Right hindlimb (tissue), 1 donor: ENCODE results near the gene BSCL2.
A peak's percentile ranks its signal among the peaks of the same experiment; 100 is the strongest.
"Not testable (repeated sequence)": the region's sequence is repeated elsewhere in the genome, so short reads cannot be mapped to it uniquely, and the experiment has no call there.

Source experiments
- DNase-seq: peaks from one replicate; pipeline ENCODE4 v3.0.0-alpha.2; 2018

BSCL2 gene

GRCh38 chr11:62682518-62682917, 24.7 kb downstream of the BSCL2 start:
- DNase-seq: no peak

DNA sequence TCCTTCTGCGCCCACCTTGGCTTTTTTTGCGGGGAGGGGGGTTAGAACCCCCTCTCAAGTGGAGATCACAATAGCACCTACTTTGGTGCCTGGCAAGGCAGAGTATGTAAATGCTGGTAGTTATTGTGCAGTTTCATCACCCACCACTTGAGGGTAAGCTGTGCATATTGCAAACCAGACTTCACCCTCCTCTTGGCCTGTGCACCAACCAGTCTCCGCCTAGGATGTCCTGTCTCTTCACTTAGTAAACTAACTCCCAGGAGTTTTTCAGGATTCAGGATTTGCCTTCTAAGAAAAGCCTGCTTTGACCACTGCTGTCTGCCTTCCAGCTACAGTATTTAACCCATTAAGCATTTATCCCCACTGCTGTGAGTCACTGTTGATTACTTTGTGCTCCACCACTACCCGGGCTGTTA, 26.4 kb downstream of the BSCL2 start:
- DNase-seq: peak; percentile 50

DNA sequence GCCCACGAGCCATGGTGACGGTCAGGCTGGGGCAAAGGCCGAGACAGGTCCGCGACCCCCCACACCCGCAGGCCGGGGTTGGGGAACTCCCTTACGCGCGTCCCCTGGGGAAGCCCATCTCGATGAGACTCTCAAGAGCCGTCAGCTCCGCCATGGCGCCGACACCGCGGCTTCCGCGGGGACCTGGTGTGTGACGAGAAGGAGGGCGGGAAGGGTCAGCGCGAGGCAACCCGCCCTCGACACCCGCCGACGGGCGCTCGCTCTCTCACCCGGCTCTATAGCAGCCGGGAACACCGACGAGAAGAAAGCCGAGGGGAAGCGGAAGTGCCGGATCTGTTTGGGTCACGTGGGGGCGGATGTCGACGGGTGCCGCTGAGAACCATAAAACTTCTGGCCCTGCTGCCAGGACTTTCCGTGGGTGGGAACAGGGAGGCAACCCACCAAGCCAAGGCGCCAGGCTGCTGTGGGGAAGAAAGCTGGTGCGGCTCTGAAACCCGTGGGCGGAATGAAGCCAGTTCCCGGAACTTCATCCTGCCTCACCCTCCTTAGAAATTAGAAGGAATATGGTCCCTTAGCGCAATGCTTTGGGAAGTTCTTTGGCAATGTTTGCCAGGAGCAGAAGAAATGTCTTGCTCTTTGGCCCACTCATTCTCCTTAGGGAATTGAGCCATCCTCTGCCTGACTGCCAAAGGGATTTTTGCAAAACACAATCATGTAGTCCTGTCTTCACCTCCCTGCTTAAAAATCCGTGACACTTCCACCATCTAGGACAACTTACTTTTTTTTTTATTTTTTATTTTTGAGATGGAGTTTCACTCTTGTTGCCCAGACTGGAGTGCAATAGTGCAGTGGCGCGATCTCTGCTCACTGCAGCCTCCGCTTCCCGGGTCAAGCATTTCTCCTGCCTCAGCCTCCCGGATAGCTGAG, 28.2 kb downstream of the BSCL2 start, which contains the start of gene UBXN1:
UBXN1 (minus strand) TSS at position 304 of the 927 bp plus-strand sequence; CDS start at position 154, 150 bp downstream.
- DNase-seq: peak; percentile 96

- DNase-seq: no peak
Observed at GRCh38 chr11:62678433-62678769, 28.8 kb downstream of the BSCL2 start.

GRCh38 chr11:62677714-62678113, 29.5 kb downstream of the BSCL2 start:
- DNase-seq: no peak

DNA sequence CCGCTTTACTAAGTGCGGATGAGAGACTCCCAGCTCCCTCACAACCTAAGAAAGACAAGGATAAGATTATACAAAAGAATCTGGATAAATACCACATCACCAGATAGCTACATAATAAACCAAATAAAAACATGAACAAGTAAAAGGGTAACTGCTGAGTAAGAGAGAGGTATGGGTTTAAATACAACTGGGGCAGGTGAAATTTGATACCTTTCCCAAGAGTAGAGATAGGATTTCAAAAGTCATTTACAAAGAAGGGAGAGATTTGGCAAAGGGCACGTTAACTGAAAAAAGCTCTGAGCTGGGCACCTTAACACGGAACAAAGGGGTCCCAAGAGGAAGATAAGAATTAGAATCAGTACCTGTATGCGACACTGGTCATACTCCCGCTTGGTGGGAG, 30.1 kb downstream of the BSCL2 start:
- no peak for DNase-seq

DNA sequence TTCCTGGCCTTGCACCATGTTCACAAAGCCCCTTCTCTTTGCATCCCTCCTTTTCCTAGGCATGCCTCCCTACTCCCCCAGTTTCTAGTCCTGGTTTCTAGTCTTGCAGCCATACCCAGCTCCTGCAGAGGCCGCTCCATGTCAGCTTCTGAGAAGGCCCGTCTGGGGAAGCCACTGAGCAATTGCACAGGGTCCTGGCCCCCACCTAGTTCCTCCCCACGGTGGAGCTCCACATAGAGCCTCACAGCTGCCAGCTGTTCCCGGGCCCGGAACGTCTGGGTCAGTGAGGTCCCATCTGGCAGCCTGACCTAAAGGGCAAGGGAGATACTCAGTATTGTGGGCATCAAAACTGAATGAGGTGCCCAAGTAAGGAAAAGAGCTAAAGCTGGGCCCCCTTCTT, 30.5 kb downstream of the BSCL2 start:
- no peak for DNase-seq

GRCh38 chr11:62675415-62675814, 31.8 kb downstream of the BSCL2 start:
- not testable (repeated sequence) for DNase-seq

- no peak for DNase-seq
Observed at GRCh38 chr11:62673196-62673525, 34.1 kb downstream of the BSCL2 start.

DNA sequence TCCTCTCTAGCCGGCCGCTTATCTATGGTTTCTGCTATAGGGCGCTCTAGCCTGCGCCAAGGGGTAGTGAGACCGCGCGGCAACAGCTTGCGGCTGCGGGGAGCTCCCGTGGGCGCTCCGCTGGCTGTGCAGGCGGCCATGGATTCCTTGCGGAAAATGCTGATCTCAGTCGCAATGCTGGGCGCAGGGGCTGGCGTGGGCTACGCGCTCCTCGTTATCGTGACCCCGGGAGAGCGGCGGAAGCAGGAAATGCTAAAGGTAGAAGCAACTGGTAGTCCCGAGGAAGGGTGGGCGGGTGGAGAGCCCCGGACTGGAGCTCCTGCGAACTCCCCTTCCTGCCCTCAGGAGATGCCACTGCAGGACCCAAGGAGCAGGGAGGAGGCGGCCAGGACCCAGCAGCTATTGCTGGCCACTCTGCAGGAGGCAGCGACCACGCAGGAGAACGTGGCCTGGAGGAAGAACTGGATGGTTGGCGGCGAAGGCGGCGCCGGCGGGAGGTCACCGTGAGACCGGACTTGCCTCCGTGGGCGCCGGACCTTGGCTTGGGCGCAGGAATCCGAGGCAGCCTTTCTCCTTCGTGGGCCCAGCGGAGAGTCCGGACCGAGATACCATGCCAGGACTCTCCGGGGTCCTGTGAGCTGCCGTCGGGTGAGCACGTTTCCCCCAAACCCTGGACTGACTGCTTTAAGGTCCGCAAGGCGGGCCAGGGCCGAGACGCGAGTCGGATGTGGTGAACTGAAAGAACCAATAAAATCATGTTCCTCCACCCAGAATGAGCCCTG, 35.4 kb downstream of the BSCL2 start, which contains the start of the genes LBHD1 and UQCC3:
LBHD1 (minus strand) TSS at position 660 of the 782 bp plus-strand sequence. CDS start 2,236 bp downstream, outside the sequence.
UQCC3 (plus strand) TSS at position 66 of the 782 bp plus-strand sequence; CDS start at position 139, 73 bp downstream.
- peak; percentile 89 for DNase-seq

DNA sequence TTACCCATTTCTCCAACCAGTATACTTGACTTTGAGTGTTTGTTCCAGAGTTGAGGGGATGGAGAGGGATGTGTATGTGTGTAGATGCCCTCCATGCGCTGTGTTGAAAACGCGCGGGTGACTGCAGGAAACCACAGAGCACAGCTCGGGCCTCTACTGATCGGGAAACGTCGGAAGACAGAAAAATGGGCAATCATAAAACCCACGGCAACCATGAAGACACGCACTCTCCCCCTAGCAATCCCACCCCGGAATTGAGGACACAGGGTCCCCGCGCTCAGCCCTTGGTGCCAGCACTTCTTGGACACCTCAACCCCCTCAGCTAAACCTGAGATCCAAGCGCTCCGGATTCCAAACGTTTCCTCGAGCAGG, 36.0 kb downstream of the BSCL2 start:
- DNase-seq: no peak

DNA sequence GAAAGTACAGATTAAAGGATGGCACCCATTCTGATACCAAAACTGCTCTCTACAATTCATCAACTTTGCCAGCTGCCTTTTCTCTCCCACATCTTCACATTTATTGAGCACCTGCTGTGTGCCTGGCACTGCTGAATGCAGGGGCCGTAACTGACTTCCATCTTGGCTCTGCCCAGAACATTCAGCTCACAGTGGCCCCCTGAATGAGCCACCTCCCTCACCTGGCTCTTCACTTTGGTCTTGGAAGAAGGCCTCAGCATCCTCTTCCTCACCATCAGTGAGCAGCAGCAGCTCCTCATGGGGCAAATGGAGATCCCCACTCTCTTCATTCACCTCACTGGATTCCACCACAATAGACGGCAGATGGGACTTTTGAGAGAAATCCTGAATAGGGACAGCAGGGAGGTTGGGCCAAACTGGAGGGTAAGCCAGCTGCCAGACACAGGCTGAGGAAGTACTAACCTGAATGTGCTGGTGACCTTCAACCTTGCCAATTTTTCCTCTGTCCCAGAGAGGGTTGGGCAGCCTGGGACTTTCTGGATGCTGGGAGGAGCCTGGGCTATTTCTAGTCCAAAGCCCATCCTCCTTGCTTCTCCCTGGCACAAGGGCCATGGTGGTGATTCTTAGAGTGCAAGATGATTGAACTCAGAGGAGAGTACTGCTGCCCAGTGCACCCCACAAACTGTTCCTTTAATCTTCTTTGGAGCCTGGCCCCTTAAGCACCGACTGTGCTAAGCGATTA, 37.6 kb downstream of the BSCL2 start:
- no peak for DNase-seq

- no peak for DNase-seq
Observed at GRCh38 chr11:62667460-62667859, 39.8 kb downstream of the BSCL2 start.

- no peak for DNase-seq
Observed at GRCh38 chr11:62666259-62666926, 40.8 kb downstream of the BSCL2 start.

GRCh38 chr11:62665599-62666258, 41.5 kb downstream of the BSCL2 start:
- DNase-seq: no peak

DNA sequence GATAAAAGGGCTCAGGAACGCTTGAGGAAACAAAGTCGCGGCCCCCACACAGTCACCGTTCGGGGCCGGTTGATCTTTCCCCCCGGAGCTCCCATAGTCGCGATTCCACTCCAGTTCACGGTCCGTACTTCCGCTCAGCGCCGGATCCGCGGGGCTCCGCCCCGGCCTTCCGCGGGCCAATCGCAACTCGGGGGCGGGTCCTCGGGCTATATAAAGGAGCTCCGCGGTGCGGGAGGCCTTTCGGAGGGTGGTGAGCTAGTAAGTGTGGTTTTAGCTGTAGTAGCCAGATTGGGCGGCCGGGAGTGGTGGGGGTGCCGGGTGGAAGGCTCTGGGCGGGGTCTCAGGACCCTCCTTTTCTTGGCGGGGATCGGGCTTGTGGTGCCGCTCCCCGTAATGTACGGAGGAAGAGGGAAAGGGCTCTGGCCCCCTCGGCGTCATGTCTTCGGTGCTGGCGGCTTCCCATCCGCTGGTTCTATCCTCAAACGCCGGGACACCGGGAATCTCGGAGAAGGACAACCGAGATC, 42.1 kb downstream of the BSCL2 start, which contains the start of the genes C11orf98 and CSKMT:
C11orf98 (minus strand) TSS at position 136 of the 524 bp plus-strand sequence; CDS start at position 95, 41 bp downstream.
CSKMT (plus strand) TSS at position 238 of the 524 bp plus-strand sequence. CDS start 568 bp downstream, outside the sequence.
- peak; percentile 98 for DNase-seq

DNA sequence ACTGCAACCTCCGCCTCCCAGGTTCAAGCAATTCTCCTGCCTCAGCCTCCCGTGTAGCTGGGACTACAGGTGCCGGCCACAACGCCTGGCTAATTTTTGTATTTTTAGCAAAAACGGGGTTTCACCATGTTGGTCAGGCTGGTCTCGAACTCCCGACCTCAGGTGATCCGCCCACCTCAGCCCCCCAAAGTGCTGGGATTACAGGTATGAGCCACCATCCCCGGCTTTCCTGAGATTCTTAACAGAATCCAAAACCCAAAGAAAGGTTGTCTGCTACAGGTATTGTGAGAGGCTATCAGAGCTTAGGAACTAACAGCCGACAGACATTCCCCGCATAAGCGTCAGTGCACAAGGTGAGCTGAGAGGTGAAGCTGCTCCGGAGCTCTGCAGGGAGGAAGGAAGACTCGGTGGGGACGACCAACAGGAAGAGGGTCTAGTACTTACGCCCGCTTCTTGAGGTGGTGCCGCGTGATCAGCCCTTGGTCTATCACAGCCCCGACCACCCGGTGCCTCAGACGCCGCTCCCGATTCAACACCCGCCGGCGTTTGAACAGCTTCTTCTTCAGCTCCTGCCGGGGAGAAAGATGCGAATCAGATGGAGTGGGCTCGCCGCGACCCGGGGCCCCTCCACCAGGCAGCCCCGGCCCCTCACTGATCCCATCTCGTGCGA, 42.7 kb downstream of the BSCL2 start:
- DNase-seq: no peak

GRCh38 chr11:62656796-62657429, 50.3 kb downstream of the BSCL2 start:
- DNase-seq: no peak

DNA sequence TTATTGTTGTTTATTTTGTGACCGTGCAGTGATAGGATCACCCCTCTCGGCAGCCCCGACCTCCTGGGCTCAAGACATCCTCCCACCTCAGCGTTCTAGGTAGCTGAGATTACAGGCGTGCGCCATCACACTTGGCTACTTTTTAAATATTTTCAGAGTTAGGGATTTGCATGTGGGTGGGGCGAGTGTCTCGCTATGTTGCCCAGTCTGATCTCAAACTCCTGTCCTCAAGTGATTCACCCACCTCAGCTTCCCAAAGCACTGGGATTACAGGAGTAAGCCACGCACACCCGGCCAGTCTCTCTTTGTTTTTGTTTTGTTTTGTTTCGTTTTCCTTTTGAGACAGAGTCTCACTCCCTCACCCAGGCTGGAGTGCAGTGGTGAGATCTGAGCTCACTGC, 52.9 kb downstream of the BSCL2 start:
- no peak for DNase-seq
